ENCODE results near the gene COL8A1. TPM values are rescaled to one million over a fixed set of nuclear protein-coding genes. Genes with fewer than 3 reads are reported as not detected.

COL8A1 gene
- total and polyA plus RNA-seq, 8 donors = 0.24 to 10.1 (median 0.59) TPM

DNA sequence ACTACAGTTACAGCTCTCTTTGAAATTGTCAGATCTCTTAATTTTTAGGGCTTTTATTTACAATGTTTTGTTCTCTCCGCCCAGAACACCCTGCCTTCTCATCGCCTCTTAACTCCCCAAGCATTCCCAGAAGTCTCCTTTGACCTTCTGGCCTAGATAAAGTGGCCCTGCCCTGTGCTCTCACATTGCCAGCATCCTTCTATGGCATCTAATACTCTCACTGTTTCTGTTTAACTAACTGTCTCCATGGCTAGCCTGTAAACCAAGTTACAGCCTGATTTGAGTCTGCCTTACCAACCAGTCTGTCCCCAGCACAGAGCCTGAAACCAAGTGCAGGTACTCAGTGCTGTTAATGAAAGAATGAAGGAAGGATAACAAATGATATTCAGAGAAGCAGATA is 19.9 kb downstream of the COL8A1 start:
- ATAC-seq (no peak), FAIRE-seq (no peak), DNase-seq (no peak)
- Histone ChIP-seq H3K9me3 (no peaks in the 10 kb centered on the region), H3K36me3 (no peaks in the 10 kb centered on the region), H3K4me3 (no peak overlapping the region), H3K27me3 (no peaks in the 10 kb centered on the region), H3K27ac (no peak overlapping the region), H3K4me1 (no peaks in the 10 kb centered on the region)
- WGBS, 2 donors = 50 to 82% methylated on average over 2 of the region's 2 CpGs
- no peak for TF ChIP-seq CTCF (IDR thresholded peaks at IDR 0.05)
- intact Hi-C loops (cut with DNase I) = no loop called here

DNA sequence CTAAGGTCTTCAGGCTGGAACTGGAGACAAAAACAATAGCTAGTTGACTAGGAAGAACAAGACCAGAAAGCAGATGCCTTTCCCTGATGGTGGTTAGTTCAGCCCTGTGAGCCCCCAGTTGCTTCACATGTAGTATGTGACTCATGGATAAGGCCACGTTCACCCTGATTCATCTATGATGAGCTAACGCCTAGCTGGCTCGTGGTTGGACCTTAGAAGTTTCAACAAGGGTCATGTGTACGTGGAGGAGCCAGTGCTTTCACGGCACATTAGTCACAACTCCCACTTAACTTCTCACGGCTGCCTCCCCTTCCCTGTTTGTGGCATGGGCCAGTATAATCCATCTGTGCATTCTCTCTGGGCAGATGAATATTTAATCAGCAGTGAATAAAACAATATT is 20.6 kb downstream of the COL8A1 start:
- DNase-seq = peak in 1 of 6 donors; percentile 17
- WGBS, 2 donors = 59 to 81% methylated on average over 6 of the region's 6 CpGs
- H3K36me3 ChIP-seq = no peaks in the 10 kb centered on the region
- H3K4me1 ChIP-seq = no peaks in the 10 kb centered on the region
- H3K27ac ChIP-seq = no peak overlapping the region
- peak in 2 of 4 donors; percentile 41 to 62 for ATAC-seq
- no peak overlapping the region for H3K4me3 ChIP-seq
- FAIRE-seq = no peak
- no peaks in the 10 kb centered on the region for H3K9me3 ChIP-seq
- H3K27me3 ChIP-seq = no peaks in the 10 kb centered on the region
- intact Hi-C loops (cut with DNase I) = no loop called here
- no peak for TF ChIP-seq CTCF (IDR thresholded peaks at IDR 0.05)

GRCh38 chr3:99659951-99660350 is 21.6 kb downstream of the COL8A1 start:
- 57 to 63% methylated on average over 4 of the region's 4 CpGs for WGBS, 2 donors
- H3K4me3 ChIP-seq = no peak overlapping the region
- TF ChIP-seq CTCF (IDR thresholded peaks at IDR 0.05) = no peak
- H3K4me1 ChIP-seq = no peaks in the 10 kb centered on the region
- no peaks in the 10 kb centered on the region for H3K36me3 ChIP-seq
- H3K27me3 ChIP-seq = no peaks in the 10 kb centered on the region
- intact Hi-C loops (cut with DNase I) = no loop called here
- FAIRE-seq = no peak
- no peak overlapping the region for H3K27ac ChIP-seq
- no peak for DNase-seq
- no peak for ATAC-seq
- no peaks in the 10 kb centered on the region for H3K9me3 ChIP-seq

DNA sequence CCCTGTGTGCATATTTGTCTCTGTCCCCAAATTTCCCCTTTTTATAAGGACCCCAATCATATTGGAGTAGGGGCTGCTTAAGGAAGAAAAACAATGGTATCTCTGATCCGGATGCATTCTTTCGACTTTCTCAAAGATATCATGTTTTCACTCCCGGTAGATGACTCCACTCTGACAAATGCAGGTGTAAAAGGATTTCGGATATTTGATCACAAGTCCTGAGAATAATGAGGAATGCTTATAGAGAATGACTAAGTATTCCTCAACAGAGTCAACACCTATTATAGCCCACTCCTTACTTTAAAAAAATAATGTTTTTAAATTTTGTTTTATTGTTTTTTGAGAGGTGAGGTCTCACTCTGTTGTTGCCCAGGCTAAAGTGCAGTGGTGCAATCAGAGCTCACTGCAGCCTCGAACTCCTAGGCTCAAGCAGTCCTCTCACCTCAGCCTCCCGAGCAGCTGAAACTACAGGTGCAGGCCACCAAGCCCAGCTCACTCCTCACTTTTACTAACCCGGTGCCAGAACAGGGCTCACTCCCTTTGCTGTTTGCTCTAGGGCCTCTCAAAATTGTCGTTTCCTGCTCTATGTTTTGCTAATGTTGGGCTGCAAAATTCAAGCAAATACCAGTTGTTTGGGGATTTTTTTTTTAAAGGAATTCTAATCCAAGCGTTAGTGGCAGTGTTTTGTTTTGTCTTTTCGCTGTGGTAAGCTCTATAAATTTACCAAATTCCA is 24.6 kb downstream of the COL8A1 start:
- no peak overlapping the region for H3K4me3 ChIP-seq
- no peak overlapping the region for H3K27ac ChIP-seq
- ATAC-seq (no peak), DNase-seq (no peak), FAIRE-seq (no peak)
- TF ChIP-seq CTCF (IDR thresholded peaks at IDR 0.05) = no peak
- no peaks in the 10 kb centered on the region for H3K27me3 ChIP-seq
- no peaks in the 10 kb centered on the region for H3K4me1 ChIP-seq
- H3K36me3 ChIP-seq = no peaks in the 10 kb centered on the region
- 49 to 53% methylated on average over 10 of the region's 10 CpGs for WGBS, 2 donors
- intact Hi-C loops (cut with DNase I) = no loop called here
- no peaks in the 10 kb centered on the region for H3K9me3 ChIP-seq

GRCh38 chr3:99663977-99664376 is 25.6 kb downstream of the COL8A1 start:
- 17 to 19% methylated on average over 1 of the region's 1 CpG for WGBS, 2 donors
- ATAC-seq (no peak), FAIRE-seq (no peak), DNase-seq (no peak)
- H3K27me3 ChIP-seq = no peaks in the 10 kb centered on the region
- no peaks in the 10 kb centered on the region for H3K9me3 ChIP-seq
- intact Hi-C loops (cut with DNase I) = no loop called here
- H3K4me1 ChIP-seq = no peaks in the 10 kb centered on the region
- no peak for TF ChIP-seq CTCF (IDR thresholded peaks at IDR 0.05)
- H3K36me3 ChIP-seq = no peaks in the 10 kb centered on the region
- H3K4me3 ChIP-seq = no peak overlapping the region
- no peak overlapping the region for H3K27ac ChIP-seq
